Inflammatory macrophage (primary cell): ENCODE results near the gene HOXA10.

Experiments used
- DNase-seq, 2 donors: peaks; one replicate each; pipeline ENCODE4 v3.0.0-alpha.2; 2020 to 2022

The HOXA10 gene

DNA sequence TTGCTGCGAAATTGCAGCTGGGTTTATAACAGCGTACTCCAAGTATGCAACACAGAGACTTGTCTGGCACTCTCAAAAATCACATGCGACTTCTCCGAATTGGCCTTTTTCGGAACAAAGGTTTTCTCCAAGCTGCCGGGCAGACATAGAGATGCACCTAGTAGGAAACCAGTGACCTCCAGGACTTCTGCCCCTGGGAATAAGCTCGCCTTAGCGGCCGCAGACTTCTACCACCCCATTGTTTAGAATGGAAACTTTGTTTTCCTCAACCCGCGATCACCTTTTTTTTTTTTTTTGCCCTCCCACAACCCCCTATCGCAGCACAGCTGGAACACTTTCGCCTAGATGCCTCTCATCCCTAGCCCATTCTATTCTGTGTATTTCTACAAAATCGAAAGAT is 4.9 kb upstream of the HOXA10 start:
- no peak for DNase-seq

DNA sequence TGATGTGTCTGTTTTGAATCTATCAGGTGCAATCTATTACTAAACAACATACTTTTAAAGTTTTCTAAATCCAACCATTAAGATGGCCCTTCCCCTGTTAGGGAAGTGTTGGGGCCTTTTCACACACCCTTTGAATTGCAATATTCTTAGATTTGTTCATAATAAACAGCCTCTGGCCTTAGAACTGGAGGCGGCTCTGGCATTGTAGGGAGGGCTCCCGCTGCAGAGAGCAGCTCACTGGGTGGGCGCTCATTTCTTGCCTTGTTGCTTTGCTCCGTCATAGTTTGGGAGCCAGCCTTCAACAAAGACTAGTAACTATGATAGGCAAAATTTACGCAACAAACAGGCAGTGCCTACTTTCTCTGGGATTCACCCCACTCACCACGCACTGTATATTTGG is 4.2 kb upstream of the HOXA10 start:
- no peak for DNase-seq

DNA sequence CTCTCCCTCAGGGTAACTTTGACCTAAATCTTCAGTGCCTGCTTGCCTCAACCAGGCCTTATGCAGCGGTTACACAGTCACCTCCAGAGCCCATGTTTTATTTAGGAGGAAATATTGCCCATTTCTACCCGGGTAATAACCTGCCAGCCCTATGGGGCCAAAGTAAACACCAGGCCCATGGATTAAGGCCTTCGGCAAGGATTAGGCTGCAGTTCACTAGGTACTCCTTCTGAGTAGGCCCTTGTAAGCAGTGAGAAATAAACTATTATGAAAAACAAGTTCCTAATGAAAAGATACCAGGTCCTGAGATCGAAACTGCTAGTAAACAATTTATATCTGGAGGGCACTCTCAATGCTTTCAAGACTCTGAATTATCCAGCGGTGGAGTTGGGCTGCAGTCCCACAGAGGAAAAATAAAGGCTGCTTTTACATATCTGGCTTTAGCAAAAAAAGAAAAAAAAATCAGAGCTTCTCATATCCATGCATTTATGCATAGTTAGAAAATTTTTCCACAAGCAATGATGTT is 3.7 kb upstream of the HOXA10 start:
- no peak for DNase-seq

DNA sequence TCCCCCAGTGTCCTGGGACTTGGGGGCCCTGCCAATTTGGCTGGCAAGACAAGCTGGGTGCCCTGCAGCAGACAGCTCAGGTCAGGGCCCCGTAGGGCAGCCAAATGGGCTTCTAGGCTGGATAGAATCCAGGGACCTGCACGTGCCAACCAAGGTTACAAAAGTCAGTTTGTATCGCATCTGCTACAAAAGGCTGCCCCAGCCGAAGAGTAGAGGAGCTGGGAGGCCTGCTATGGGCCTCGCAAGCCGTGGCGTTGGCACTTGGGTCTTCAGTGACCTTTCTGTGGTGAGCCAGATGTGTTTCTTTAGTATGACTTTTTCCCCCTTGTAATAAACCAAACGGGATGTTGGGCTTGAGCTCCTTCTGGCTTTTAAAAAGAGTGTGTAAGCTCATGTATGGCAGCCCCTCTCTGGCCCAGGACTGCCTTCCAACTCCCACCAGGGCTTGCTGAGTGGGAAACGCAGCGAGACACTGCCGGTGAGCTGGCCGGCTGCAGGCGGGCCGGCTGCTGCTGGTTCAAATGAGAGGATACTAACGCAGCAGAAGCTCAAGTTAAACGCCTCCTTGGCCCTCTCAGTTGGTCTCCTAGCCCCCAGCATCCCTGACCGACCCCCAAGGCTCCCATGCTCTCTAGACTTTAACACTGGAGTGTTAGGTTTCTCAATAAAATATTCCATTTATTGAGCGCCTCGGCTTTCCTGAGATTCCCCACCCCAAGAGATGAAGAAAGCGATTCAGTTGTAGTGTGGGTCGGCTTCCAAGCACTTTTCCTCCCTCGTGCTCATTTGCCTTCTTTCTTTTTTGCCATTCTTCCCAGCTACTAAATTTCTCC is 3.1 kb upstream of the HOXA10 start:
- no peak for DNase-seq

DNA sequence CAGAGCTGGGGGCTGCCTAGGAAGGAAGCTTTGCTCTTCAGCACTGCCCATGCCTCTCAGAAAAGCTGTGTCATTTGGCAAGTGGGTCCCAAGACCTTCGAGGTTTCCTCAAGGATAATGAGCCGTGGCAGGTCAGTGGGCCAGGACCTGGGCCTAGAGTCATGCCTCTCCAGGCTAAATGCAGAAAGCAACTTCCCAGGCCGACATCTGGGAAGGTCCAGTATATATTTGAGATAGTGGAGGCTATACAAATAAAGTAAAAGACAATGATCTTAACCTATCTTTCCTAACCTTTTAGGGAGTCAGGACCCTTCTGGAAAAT is 2.4 kb upstream of the HOXA10 start:
- DNase-seq = no peak

DNA sequence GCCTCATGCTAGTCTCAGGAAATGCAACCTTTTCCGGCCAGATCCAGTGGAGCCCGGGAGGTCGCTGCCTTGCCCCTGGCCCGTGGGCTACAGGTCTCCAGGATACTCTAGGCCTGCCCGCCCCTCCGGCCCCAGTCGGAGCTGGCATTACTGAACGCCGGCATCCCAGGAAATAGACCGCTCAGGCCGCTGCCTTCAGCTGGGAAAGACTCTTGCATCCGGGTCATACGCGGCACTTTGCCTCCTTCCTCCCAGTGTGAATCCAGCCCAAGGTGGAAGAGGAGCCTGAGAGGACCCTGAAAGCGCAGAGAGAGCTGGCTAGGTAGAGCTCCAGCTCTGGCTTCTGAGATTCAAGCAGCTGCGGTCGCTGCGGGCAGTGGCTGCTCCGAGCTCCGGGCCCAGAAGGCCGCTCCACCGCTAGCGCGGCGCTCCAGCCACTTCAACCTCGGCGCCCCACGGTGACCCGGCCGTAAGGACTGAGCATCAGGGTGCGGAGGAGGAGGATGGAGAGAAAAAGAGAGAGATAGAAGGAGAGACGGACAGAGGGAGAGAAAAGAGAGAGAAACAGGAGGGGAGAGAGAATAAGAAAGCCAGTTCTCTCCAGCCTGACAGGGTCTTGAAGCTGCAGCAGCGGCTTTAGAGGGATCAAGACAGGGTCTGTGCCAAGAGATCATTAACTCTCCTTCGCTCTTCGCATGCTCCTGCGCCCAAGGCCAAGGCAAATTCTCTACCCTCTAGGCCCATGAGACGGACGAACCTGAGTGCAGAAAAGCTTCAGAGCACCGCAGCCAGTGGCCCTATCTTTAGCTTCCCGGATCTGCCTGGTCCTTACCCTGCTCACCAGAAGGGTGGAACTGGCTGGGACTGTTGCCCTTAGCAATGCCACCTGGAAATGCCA is 1.8 kb upstream of the HOXA10 start:
- DNase-seq = no peak

DNA sequence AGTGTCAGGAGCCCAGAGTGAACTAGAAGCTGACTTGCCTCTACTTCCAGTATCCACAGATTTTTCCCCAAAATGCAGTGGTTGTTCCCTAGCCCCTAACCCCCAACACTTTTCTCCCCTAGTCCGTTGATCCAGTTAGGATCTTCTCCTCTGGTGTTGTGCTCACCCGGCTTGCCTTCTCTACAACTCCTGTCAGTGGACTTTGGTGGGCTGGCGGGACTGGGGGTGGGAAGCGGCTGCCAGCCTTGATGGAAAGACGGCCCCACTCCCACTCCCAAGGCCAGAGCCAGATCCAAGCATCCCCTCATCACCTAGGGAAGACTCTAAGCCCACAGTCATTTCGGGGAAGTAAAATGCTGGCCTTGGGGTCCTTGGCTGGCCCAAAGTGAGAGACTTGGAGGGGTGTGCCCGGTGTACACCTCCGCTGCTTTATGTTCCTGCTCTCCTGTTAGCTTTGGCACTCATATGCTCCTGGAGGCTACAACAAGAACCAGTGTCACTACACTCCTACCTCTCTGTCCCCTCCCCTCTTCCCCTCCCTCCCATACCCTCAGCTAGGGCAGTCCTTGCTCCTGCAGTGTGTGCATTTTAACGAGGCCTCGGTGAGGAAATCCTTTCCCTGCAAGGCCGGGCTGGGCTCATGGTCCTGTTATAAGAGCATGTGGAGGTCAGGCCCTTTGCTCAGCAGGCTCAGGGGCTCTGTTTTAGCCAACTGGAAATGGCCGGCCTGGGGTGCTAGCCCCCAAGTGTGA is 930 bp upstream of the HOXA10 start:
- DNase-seq = no peak

DNA sequence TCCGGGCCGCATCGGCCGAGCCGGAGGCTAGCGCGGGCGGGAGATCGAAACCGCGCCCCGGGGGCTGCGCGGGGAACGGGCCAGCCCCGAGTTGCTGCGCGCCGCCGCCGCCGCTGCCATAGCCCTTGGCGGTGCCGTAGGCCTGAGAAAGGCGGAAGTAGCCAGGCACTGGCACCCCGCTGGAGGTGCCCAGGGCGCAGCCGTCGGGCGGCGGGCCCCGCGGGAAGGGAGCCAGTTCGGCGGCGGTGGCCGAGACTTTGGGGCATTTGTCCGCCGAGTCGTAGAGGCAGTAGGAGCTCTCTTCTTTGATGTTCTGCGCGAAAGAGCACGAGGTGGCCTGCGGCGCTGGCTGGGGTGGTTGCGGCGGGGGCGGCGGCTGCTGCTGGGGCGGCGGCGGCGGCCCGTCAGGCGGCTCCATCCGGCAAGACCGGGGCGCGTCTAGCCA is 587 bp downstream of the HOXA10 start:
- DNase-seq = peak; percentile 51 to 58

DNA sequence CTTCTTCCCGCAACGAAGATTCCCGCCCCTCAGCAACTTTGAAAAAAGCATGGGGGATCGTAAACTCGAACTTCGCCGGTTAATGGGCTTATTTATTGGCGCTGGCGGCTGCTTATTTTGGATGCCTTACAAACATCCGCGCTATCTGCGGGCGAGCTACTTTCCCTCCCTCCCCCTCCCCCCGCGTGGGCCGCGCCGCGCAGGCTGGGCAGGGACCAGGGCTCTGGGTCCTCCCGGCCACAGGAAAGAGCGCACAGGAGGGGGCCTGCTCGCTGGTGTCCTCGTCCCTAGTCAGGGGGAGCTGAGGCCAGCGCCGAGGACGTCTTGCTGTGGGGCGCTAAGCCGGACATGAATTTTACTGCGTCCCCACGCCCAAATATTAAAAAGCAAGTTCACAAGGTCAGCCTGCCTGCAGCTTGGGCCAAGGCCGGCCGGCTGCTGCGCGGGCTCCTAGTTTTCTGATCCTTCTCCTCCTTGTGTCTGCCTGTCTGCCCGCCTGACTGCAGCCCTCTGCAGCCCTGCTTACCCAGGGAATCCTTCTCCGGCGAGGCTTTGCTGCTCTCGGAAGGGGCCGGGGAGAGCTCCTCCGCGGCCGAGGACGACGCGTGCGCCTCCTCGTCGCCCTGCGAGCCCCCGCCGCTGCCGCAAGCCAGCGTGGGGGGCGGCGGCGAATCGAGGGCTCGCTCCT is 1.2 kb downstream of the HOXA10 start:
- no peak for DNase-seq

DNA sequence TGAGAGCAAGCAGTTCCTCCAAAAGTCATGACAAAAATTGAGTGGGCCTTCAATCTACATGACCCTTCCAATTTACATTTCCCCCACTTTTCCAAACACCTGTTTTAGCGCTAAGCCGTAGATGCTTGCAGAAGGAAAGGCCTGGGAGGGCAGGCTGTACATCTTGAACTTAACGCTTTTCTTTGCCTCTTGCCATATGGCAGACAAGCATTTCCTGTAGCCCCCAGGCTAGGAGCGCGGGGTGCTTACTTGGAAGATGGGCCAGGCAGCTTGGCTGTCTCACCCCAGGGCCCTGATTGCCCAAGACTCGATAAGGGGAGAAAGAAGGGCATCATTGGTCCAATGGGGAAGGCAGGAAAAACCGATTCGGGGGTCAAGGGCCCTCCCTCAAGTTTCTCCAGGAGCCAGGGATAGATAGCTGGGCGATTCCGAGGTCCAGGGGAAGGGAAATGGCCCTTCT is 1.8 kb downstream of the HOXA10 start:
- no peak for DNase-seq

DNA sequence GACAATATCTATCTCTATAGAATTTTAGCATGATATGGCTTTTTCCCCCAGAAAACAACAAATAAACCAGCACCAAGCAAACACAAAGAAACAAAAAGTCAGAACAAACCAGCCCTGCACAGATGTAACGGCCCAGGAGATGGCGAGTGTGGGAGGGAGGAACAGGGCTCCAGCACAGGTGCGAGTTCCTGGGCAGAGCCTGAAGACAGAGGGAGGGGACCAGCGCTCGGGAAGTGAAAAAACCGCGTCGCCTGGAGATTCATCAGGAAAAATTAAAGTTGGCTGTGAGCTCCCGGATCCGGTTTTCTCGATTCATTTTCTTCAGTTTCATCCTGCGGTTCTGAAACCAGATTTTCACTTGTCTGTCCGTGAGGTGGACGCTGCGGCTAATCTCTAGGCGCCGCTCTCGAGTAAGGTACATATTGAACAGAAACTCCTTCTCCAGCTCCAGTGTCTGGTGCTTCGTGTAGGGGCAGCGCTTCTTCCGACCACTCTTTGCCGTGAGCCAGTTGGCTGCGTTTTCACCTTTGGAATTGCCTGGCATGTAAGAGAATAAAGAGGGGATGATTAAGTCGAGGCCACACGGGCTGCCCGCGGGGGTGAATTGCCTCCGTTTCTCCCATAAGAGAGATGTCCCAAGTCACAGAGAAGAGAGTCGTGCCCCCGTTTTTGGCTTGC is 2.3 kb downstream of the HOXA10 start:
- DNase-seq = no peak

DNA sequence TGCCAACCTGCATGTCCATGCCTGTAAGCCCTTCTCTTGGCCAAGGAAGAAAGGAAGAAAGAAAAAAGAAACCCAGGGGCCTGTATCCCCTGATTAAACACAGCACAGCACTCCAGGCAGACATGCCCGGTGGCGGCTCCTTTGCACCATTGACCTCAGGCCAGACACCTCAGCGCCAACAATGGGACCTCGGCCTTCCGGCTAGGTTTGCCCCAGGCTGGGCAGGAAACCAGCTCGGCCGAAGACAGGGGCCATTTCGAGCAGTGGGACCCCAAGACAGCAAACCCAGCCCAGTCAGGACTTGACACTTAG is 2.8 kb downstream of the HOXA10 start:
- DNase-seq = no peak

DNA sequence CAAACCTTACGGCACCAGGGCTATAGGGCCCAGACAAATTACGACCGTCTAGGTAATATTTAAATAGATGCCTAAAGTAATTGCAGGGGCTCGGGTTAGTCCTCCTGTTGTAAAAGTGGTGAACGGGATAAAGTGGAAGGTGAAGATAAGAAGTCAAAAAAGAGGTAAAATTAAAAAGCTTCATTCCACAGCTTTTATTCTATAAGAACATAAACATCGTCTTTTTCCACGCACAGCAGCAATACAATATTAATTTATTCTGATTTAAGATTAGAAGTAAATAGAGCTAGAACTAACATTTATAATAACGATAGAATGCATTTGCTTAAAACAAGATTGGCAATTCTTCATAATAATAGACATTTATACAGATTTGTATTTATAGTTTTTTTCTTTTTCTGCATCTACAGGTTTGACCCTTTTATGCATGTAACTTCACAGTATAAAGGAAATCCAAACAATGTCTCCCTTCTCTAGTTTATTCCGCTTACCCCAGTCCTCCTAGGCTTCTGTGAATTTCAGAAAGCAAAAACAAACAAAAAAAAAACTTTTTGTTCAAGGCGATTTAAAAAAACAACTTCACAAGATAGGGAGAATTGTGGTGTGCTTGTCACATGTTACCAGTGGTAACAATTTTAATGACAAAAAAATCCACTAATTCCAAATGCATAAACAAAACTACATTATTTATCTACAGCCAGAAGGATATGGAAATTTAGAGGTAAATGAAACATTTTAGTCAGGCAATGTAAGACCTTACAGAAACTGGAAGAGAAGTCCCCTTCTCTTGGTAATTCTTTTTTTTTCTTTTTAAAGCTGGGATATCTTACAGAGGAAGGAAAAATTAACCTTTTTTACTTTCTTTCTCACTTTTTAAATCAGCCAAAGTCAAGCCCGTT is 3.4 kb downstream of the HOXA10 start:
- no peak for DNase-seq

DNA sequence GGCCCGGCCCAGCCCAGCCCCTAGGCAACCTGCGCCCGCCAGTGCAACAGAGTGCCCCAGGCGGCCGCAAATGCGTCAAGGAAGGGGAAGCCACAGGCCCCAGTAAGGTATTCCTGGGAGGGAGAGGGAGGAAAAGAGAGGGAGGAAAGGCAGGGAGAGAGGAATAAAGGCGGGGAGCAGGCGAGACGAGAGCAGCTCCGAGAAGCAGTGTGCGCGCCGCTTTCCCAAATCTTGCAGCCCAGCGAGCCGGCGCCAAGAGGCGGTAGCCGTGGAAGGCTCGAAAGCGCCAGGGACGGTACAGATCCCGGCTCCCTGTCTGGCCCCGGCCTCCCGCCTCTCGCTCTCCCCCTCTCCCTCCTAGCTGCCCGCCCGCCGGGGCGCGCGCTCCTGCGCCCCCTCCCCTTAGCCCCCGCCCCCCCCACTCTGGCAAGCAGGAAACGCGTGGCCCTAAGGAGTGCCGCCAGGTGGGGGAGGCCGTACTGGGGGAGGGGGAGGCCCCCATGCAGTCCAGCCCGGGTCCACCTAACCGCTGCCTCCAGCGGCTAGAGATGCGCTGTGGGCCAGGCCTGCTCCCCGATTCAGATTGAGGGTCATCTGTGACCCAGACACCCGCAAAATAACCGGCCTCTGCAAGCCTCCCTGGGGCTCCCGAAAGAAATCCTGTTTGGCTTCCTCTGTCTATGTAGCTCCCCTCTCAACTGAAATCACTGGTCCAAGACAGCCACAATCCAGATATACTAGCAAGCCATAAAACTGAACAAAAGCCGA is 4.3 kb downstream of the HOXA10 start:
- DNase-seq = no peak

DNA sequence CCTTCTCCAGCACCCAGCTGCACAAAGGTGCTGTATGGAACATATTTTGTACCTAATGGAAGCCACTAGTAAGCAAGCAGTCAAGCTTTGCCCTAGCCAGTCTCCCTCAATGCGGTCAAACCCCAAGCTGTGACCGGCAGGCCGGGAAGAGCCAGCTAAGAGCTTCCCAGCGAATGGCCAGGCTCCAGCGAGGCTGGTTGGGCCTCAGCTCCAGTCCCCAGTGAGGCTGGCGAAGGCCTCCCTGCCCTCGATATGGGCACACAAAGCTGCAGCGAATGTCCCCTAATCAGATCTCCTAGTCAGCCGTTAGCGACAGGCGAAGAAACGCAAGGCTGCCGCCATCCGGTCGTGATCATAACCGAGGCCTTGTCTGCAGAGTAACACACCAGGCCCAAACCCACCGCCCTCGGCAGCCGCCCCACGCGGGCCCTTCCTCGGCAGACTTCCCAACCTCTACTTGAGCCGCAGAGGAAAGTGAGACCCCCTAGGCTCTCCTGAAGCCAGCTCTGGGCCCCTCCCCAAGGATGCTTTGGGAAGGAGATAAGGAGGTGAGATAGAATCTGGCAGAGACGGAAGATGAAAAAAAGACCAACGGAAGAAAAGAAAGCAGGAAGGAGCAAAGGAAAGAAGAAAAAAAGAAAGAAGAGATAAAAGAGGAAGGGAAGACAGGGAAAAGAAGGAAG is 5.7 kb downstream of the HOXA10 start:
- peak in 1 of 2 donors; percentile 39 for DNase-seq

DNA sequence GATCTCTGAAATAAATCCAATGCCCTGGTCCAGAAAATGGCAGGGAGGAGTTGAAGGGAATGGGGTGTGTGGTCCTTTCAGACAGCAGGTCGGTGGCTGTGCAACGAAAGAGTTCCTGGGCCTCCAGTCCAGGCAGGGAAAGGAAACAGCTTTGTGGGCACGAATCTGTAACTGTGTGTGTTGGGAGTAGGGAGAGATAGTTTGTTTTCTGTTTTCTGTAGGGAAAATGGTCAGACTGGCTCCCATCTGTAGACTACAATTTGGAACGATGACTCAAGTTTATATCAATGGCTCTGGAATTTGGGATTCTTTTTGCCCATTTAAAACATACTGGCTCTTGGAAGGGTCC is 6.2 kb downstream of the HOXA10 start:
- DNase-seq = no peak

DNA sequence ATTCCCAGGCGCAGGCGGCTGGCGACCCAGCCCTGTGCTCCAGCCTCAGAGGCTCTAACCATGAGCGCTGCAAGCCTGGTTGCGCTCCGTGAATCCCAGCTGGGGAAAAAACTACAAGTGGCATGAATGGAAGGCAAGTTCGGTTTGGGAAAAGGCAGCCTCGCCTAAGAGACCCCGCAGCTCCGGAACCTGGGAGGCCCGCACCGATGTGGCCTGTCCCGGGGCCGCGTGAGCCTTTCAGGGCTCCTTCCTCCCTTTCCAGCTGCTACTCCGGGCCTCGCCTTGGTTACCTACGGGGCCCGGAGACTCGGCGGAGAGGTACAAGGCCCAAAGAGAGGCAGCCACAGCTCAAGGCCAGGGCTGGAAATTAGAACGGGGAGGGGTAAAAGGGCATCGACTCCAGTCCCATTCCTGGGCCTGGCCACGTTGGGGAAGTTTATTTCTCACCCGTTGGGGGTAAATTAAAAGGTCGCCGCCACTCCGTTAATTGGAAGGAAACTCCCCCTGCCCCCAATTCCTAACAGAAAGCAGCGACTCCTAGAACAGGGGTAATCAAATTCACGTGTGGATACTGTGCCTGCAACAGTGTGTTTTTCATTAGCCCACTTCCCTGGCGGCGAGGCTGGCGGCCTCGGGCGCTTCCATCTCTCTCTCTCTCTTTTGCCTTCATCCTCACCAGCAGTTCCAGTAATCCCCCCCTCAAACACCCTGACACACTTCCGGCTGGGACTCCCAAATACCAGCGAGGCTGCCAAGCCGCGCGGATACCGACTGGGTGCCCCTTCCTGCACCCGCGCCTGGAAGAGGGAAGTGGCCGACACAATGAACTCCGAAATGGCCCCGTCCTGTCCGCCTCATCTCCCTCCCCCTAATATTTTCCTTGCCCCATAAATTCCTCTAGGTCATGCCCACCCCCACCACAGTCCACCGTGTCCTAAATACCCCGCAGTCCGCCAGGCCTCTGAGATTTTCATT is 7.3 kb downstream of the HOXA10 start:
- DNase-seq = no peak

DNA sequence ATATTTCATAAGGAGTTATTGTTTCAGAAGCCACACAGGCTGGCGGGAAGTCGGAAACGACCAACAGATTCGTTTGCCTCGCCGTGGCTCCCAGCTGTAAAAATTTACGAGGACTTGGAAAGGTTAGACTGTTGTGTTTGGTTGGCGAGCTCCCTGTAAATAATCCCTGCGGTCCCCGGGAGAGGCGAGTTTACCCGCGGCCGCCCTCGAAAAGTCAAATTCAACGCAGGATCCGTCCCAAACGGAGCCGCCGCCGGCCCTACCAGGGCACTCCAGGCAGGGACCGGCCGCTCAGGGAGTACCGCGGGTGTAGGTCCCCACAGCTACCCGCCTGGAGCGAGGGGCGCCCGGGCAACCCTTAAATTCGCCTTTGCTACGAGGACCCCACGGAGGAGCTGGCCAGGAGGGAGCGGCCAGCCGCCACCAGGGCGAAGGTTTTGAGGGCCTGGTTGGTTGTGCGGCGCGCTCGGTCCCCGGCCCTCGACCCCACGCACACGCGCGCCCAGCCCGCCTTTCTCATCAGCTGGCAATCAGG is 8.1 kb downstream of the HOXA10 start:
- DNase-seq = no peak
